Duodenal mucosa (tissue), 2 donors: ENCODE measurements around the gene SLC6A2.

Experiments
- H3K27ac ChIP-seq: one replicate; pipeline ENCODE4 v1.7.0; 2013; ENCODE audit warnings: low read depth, low read length
- H3K27me3 ChIP-seq, 2 donors: one replicate each; pipeline ENCODE4 v1.7.0; 2013; ENCODE audit warnings: low read length in 2 of 2, control low read depth in 1 of 2; ENCODE audit not compliant: insufficient read depth in 2 of 2, control insufficient read depth in 1 of 2
- H3K36me3 ChIP-seq, 2 donors: one replicate each; pipeline ENCODE4 v1.7.0; 2013; ENCODE audit warnings: low read length in 2 of 2, control low read depth in 1 of 2; ENCODE audit not compliant: insufficient read depth in 2 of 2, control insufficient read depth in 1 of 2
- H3K4me1 ChIP-seq, 2 donors: one replicate each; pipeline ENCODE4 v1.7.0; 2013; ENCODE audit warnings: low read length in 2 of 2, control low read depth in 1 of 2; ENCODE audit not compliant: insufficient read depth in 2 of 2, control insufficient read depth in 1 of 2
- H3K4me3 ChIP-seq, 2 donors: one replicate each; pipeline ENCODE4 v1.7.0; 2013; ENCODE audit warnings: low read length in 2 of 2, low read depth in 1 of 2
- H3K9ac ChIP-seq, 2 donors: one replicate each; pipeline ENCODE4 v1.7.0; 2013; ENCODE audit warnings: low read length in 2 of 2, low read depth in 1 of 2
- H3K9me3 ChIP-seq, 2 donors: one replicate each; pipeline ENCODE4 v1.7.0; 2013; ENCODE audit warnings: low read length in 2 of 2, control low read depth in 1 of 2; ENCODE audit not compliant: control insufficient read depth in 1 of 2

Gene SLC6A2

DNA sequence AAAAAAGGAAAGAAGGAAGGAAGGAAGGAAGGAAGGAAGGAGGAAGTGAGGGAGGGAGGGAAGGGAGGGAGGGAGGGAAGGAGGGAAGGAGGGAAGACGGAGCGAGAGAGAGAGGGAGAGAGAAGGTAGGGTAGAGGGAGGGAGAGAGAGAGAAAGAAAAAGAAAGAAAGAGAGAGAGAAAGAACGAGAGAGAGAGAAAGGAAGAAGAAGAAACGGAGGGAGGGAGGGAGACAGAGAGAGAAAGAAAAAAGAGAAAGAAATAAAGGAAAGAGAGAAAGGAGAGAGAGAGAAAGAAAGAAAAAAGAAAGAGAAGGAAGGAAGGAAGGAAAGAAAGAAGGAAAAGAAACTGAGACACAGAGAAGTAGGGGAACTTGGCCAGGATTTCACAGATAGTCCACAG lies 8.4 kb upstream of the SLC6A2 start:
- Histone ChIP-seq H3K27me3 (peaks cover 0 to 11% of the 10 kb centered on the region in 2 donors), H3K9me3 (no peaks in the 10 kb centered on the region), H3K4me3 (no peak overlapping the region), H3K4me1 (no peaks in the 10 kb centered on the region), H3K36me3 (no peaks in the 10 kb centered on the region), H3K27ac (no peak overlapping the region), H3K9ac (no peak overlapping the region)

GRCh38 chr16:55647798-55648197 lies 8.0 kb upstream of the SLC6A2 start:
- Histone ChIP-seq H3K27ac (no peak overlapping the region), H3K9ac (no peak overlapping the region), H3K4me3 (no peak overlapping the region), H3K36me3 (no peaks in the 10 kb centered on the region), H3K4me1 (no peaks in the 10 kb centered on the region), H3K27me3 (peaks cover 0 to 11% of the 10 kb centered on the region in 2 donors), H3K9me3 (no peaks in the 10 kb centered on the region)

GRCh38 chr16:55651841-55652824 lies 3.7 kb upstream of the SLC6A2 start:
- Histone ChIP-seq H3K4me1 (no peaks in the 10 kb centered on the region), H3K27ac (no peak overlapping the region), H3K9ac (no peak overlapping the region), H3K4me3 (no peak overlapping the region), H3K36me3 (no peaks in the 10 kb centered on the region), H3K27me3 (peaks cover 16 to 23% of the 10 kb centered on the region in 2 donors), H3K9me3 (no peaks in the 10 kb centered on the region)

DNA sequence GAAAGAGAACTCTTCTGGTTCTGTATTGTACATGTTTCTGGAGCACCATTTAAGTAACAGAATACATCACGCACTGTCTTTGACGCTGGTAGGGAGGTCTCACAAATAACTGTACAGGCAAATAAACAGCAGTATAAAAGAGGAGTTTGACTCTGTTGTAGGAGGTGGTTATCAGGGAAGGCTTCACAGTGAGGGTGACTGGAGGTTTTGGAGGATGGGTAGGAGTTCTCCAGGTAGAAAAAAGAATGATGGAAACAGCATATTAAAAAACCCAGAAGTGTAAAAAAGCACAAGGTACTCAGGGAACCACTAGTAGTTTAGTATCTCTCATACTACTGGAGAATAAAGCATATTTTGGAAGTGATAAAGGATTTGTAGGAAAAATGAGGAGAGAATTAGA lies 2.7 kb upstream of the SLC6A2 start:
- Histone ChIP-seq H3K9me3 (no peaks in the 10 kb centered on the region), H3K4me3 (no peak overlapping the region), H3K27me3 (peaks cover 23 to 24% of the 10 kb centered on the region in 2 donors), H3K27ac (no peak overlapping the region), H3K36me3 (no peaks in the 10 kb centered on the region), H3K4me1 (no peaks in the 10 kb centered on the region), H3K9ac (no peak overlapping the region)

- H3K27me3 ChIP-seq = peaks cover 18 to 24% of the 10 kb centered on the region in 2 donors
- no peaks in the 10 kb centered on the region for H3K9me3 ChIP-seq
- no peaks in the 10 kb centered on the region for H3K36me3 ChIP-seq
- no peak overlapping the region for H3K27ac ChIP-seq
- no peak overlapping the region for H3K4me3 ChIP-seq
- H3K9ac ChIP-seq = no peak overlapping the region
- H3K4me1 ChIP-seq = no peaks in the 10 kb centered on the region
Observed at GRCh38 chr16:55655381-55655896, 349 bp upstream of the SLC6A2 start.

- Histone ChIP-seq H3K9ac (no peak overlapping the region), H3K4me1 (no peaks in the 10 kb centered on the region), H3K9me3 (no peaks in the 10 kb centered on the region), H3K27me3 (peaks cover 15 to 24% of the 10 kb centered on the region in 2 donors), H3K4me3 (no peak overlapping the region), H3K36me3 (no peaks in the 10 kb centered on the region), H3K27ac (no peak overlapping the region)
Observed at GRCh38 chr16:55656691-55657092, 904 bp downstream of the SLC6A2 start.

DNA sequence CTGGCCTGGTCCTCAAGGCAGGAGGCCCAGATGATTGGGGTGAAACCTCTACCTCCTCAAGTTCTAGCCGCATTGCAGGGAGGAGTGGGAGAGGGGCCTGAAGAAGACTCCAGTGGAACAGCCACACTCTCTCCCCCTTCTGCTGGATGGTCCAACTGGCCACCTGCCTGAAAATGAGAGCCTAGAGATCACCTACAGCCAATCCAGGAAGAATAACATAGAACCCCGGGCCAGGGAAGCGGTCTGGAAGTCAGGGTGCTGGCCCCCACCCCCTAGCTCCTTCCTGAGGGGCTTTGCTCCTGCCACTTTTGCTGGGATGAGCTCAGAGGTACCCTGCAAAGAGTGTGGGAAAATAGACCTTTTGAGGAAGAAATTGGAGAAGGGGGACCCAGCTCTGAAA lies 1.8 kb downstream of the SLC6A2 start:
- H3K27me3 ChIP-seq = peaks cover 15 to 24% of the 10 kb centered on the region in 2 donors
- H3K36me3 ChIP-seq = no peaks in the 10 kb centered on the region
- H3K27ac ChIP-seq = no peak overlapping the region
- no peaks in the 10 kb centered on the region for H3K9me3 ChIP-seq
- H3K9ac ChIP-seq = no peak overlapping the region
- H3K4me3 ChIP-seq = no peak overlapping the region
- no peaks in the 10 kb centered on the region for H3K4me1 ChIP-seq

DNA sequence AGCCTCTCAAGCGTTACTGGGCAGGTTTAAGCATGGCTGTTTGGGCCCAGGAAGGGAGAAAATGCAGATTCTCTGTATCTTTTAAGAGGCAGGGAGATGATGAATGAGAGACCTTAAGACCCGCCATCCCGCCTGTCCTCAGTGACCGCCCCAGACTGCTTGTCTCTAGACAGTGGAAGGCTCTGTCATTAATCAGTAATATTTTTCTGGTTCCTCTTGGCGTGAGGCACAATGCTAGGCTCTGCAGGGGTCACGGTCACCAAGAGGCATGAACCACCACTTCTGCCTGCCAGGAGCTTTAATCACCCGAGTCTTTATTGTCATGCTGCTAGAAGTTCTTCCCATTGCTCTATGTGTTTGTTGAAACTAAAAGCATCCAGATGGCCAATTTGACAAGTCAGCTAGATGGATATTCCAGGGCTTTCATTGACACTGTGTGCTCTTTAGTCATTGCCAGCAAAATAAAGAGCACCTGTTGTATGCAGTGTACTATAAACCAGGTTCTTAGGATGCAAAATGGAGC lies 3.2 kb downstream of the SLC6A2 start:
- Histone ChIP-seq H3K4me1 (no peaks in the 10 kb centered on the region), H3K4me3 (no peak overlapping the region), H3K9ac (no peak overlapping the region), H3K36me3 (no peaks in the 10 kb centered on the region), H3K27me3 (peaks cover 12 to 20% of the 10 kb centered on the region in 2 donors), H3K9me3 (no peaks in the 10 kb centered on the region), H3K27ac (no peak overlapping the region)

DNA sequence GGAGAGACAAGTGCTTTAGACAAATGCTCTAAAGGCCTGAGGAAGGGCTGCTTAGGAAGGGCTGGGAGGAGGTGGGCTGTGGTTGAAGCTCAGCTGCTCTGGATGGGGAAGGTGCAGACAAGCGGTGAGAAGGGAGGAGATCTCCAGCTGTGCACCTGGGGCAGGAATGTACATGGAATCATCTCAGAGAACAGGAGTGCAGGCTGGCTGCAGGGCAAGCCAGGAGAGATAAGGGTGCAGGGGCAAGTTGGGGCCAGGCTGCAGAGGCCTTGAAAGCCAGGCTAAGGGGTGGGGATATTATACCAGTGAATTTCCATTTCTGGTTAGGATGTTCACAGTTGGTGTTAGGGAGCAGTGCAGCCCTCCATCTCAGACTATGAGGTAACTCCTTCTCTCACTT lies 4.2 kb downstream of the SLC6A2 start:
- H3K9ac ChIP-seq = no peak overlapping the region
- no peaks in the 10 kb centered on the region for H3K4me1 ChIP-seq
- no peaks in the 10 kb centered on the region for H3K9me3 ChIP-seq
- no peak overlapping the region for H3K27ac ChIP-seq
- H3K27me3 ChIP-seq = peaks cover 9 to 16% of the 10 kb centered on the region in 2 donors
- H3K4me3 ChIP-seq = no peak overlapping the region
- no peaks in the 10 kb centered on the region for H3K36me3 ChIP-seq

DNA sequence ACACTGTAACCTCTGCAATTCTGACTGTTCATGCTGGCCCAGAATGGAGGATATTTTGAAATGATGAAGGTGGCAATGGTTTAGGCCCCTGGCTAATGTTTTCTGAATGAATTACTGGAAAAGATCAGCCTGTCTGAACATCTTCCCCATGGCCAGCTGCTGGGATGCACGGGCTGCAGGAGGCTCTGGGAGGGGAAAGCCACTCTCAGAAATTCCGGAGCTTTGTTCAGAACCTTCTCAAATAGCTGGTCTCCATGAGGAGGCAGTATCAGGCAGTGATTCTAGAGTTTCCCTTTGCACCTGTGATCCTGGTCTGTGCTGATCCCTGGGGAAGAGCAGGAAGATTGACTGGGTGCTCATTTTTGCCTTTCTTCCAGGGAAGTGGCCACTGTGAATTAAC lies 5.0 kb downstream of the SLC6A2 start:
- no peaks in the 10 kb centered on the region for H3K9me3 ChIP-seq
- H3K9ac ChIP-seq = no peak overlapping the region
- no peak overlapping the region for H3K27ac ChIP-seq
- H3K27me3 ChIP-seq = peaks cover 5 to 8% of the 10 kb centered on the region in 2 donors
- no peak overlapping the region for H3K4me3 ChIP-seq
- no peaks in the 10 kb centered on the region for H3K4me1 ChIP-seq
- H3K36me3 ChIP-seq = no peaks in the 10 kb centered on the region
